ENCODE measurements around the gene DPP4. TPM values are rescaled to one million over a fixed set of nuclear protein-coding genes. Genes with fewer than 3 reads are reported as not detected.

DPP4 gene
- total and polyA plus RNA-seq, 4 donors = 7.2 to 51.6 (median 21.3) TPM

- no peak for ATAC-seq (ENCODE audit: insufficient read depth, low FRiP score)
- 86 to 88% methylated on average over 4 of the region's 4 CpGs for WGBS, 2 donors
Measured at GRCh38 chr2:162069267-162069903, 4.6 kb downstream of the DPP4 start.

GRCh38 chr2:162067596-162067995, 6.4 kb downstream of the DPP4 start:
- DNase-seq (no peak), ATAC-seq (ENCODE audit: insufficient read depth, low FRiP score) (no peak)
- Histone ChIP-seq H3K4me3 (no peak overlapping the region), H3K36me3 (ENCODE audit: control insufficient read depth in 4 of 4, insufficient read depth in 4 of 4, low read length in 4 of 4) (peaks cover 0 to 2% (median 0%) of the 10 kb centered on the region in 4 donors), H3K9ac (ENCODE audit: insufficient read depth in 1 of 2, low read length in 2 of 2) (no peak overlapping the region), H3K27ac (ENCODE audit: low read depth in 1 of 2, low read length in 1 of 2) (no peak overlapping the region), H3K27me3 (ENCODE audit: control insufficient read depth in 3 of 3, insufficient read depth in 3 of 3, low read length in 2 of 3) (no peaks in the 10 kb centered on the region), H3K4me1 (ENCODE audit: control insufficient read depth in 5 of 5, insufficient read depth in 5 of 5, low read length in 5 of 5) (peaks cover 0 to 11% (median 5%) of the 10 kb centered on the region in 5 donors), H3K9me3 (ENCODE audit: control insufficient read depth in 4 of 4, insufficient read depth in 3 of 4, low read length in 3 of 4) (peaks cover 0 to 2% (median 0%) of the 10 kb centered on the region in 4 donors)
- no peak for TF ChIP-seq CTCF (IDR thresholded peaks at IDR 0.05; ENCODE audit: control extremely low read depth, extremely low read depth)
- 80 to 88% methylated on average over 1 of the region's 1 CpG for WGBS, 2 donors

More at GRCh38 chr2:162069267-162069903, 4.6 kb downstream of the DPP4 start:
- peaks cover 0 to 2% (median 0%) of the 10 kb centered on the region in 4 donors for H3K36me3 ChIP-seq (ENCODE audit: control insufficient read depth in 4 of 4, insufficient read depth in 4 of 4, low read length in 4 of 4)
- H3K9ac ChIP-seq (ENCODE audit: insufficient read depth in 1 of 2, low read length in 2 of 2) = no peak overlapping the region
- no peak for TF ChIP-seq CTCF (IDR thresholded peaks at IDR 0.05; ENCODE audit: control extremely low read depth, extremely low read depth)
- DNase-seq = no peak
- H3K27ac ChIP-seq (ENCODE audit: low read depth in 1 of 2, low read length in 1 of 2) = no peak overlapping the region
- H3K4me1 ChIP-seq (ENCODE audit: control insufficient read depth in 5 of 5, insufficient read depth in 5 of 5, low read length in 5 of 5) = peaks cover under 1 to 22% (median 5%) of the 10 kb centered on the region in 5 donors
- no peaks in the 10 kb centered on the region for H3K27me3 ChIP-seq (ENCODE audit: control insufficient read depth in 3 of 3, insufficient read depth in 3 of 3, low read length in 2 of 3)
- peaks cover 0 to 2% (median 0%) of the 10 kb centered on the region in 4 donors for H3K9me3 ChIP-seq (ENCODE audit: control insufficient read depth in 4 of 4, insufficient read depth in 3 of 4, low read length in 3 of 4)
- H3K4me3 ChIP-seq = no peak overlapping the region

- DNase-seq (no peak), ATAC-seq (ENCODE audit: insufficient read depth, low FRiP score) (no peak)
- TF ChIP-seq CTCF (IDR thresholded peaks at IDR 0.05; ENCODE audit: control extremely low read depth, extremely low read depth) = no peak
- H3K27ac ChIP-seq (ENCODE audit: low read depth in 1 of 2, low read length in 1 of 2) = no peak overlapping the region
- H3K9me3 ChIP-seq (ENCODE audit: control insufficient read depth in 4 of 4, insufficient read depth in 3 of 4, low read length in 3 of 4) = no peaks in the 10 kb centered on the region
- no peaks in the 10 kb centered on the region for H3K27me3 ChIP-seq (ENCODE audit: control insufficient read depth in 3 of 3, insufficient read depth in 3 of 3, low read length in 2 of 3)
- H3K36me3 ChIP-seq (ENCODE audit: control insufficient read depth in 4 of 4, insufficient read depth in 4 of 4, low read length in 4 of 4) = peaks cover 0 to 2% (median 0%) of the 10 kb centered on the region in 4 donors
- H3K4me1 ChIP-seq (ENCODE audit: control insufficient read depth in 5 of 5, insufficient read depth in 5 of 5, low read length in 5 of 5) = no peaks in the 10 kb centered on the region
- no peak overlapping the region for H3K4me3 ChIP-seq
- H3K9ac ChIP-seq (ENCODE audit: insufficient read depth in 1 of 2, low read length in 2 of 2) = no peak overlapping the region
Measured at GRCh38 chr2:162065767-162066166, 8.2 kb downstream of the DPP4 start.

- Histone ChIP-seq H3K9ac (ENCODE audit: insufficient read depth in 1 of 2, low read length in 2 of 2) (no peak overlapping the region), H3K4me1 (ENCODE audit: control insufficient read depth in 5 of 5, insufficient read depth in 5 of 5, low read length in 5 of 5) (no peaks in the 10 kb centered on the region), H3K9me3 (ENCODE audit: control insufficient read depth in 4 of 4, insufficient read depth in 3 of 4, low read length in 3 of 4) (no peaks in the 10 kb centered on the region), H3K36me3 (ENCODE audit: control insufficient read depth in 4 of 4, insufficient read depth in 4 of 4, low read length in 4 of 4) (peaks cover 0 to 2% (median 0%) of the 10 kb centered on the region in 4 donors), H3K27ac (ENCODE audit: low read depth in 1 of 2, low read length in 1 of 2) (no peak overlapping the region), H3K4me3 (no peak overlapping the region), H3K27me3 (ENCODE audit: control insufficient read depth in 3 of 3, insufficient read depth in 3 of 3, low read length in 2 of 3) (no peaks in the 10 kb centered on the region)
- no peak for DNase-seq
- 62 to 82% methylated on average over 3 of the region's 3 CpGs for WGBS, 2 donors
- no peak for ATAC-seq (ENCODE audit: insufficient read depth, low FRiP score)
- TF ChIP-seq CTCF (IDR thresholded peaks at IDR 0.05; ENCODE audit: control extremely low read depth, extremely low read depth) = no peak
Measured at GRCh38 chr2:162063899-162064298, 10.1 kb downstream of the DPP4 start.

Data from lung (tissue), 12 donors.